H9 (cell line): ENCODE measurements around the gene CHRNA5. TPM values are rescaled to one million over a fixed set of nuclear protein-coding genes. Genes with fewer than 3 reads are reported as not detected.

ENCODE experiments used
- DNase-seq: peaks from one replicate; pipeline ENCODE4 v3.0.0-alpha.2; 2017
- H2AFZ ChIP-seq: one replicate; pipeline ENCODE4 v1.6.1; 2013; ENCODE audit warnings: mild to moderate bottlenecking, low read length, control low read depth, moderate library complexity
- H2AK5ac ChIP-seq: 2 replicates; pipeline ENCODE4 v1.6.1; 2013; ENCODE audit warnings: low read length, control low read depth, mixed read lengths; ENCODE audit not compliant: insufficient read length
- H2BK120ac ChIP-seq: one replicate; pipeline ENCODE4 v1.6.1; 2013; ENCODE audit warnings: low read depth, mild to moderate bottlenecking, low read length, control low read depth, inconsistent platforms; ENCODE audit not compliant: poor library complexity, severe bottlenecking
- H2BK12ac ChIP-seq: 2 replicates; pipeline ENCODE4 v1.6.1; 2013; ENCODE audit warnings: low read length, control low read depth, mixed read lengths, low read depth; ENCODE audit not compliant: insufficient read length
- H2BK15ac ChIP-seq: 2 replicates; pipeline ENCODE4 v1.6.1; 2013; ENCODE audit warnings: low read depth, low read length, control low read depth
- H2BK20ac ChIP-seq: one replicate; pipeline ENCODE4 v1.6.1; 2013; ENCODE audit warnings: low read depth, mild to moderate bottlenecking, low read length, control low read depth, inconsistent platforms; ENCODE audit not compliant: poor library complexity, severe bottlenecking
- H2BK5ac ChIP-seq: 2 replicates; pipeline ENCODE4 v1.6.1; 2013; ENCODE audit warnings: low read length, control low read depth, mixed read lengths; ENCODE audit not compliant: insufficient read length
- H3K14ac ChIP-seq: 2 replicates; pipeline ENCODE4 v1.6.1; 2013; ENCODE audit warnings: low read length, control low read depth; ENCODE audit not compliant: insufficient read depth
- H3K18ac ChIP-seq: 2 replicates; pipeline ENCODE4 v1.6.1; 2013; ENCODE audit warnings: low read depth, mild to moderate bottlenecking, mixed read lengths, low read length, control low read depth; ENCODE audit not compliant: insufficient read length
- H3K23ac ChIP-seq: 2 replicates; pipeline ENCODE4 v1.6.1; 2013; ENCODE audit warnings: low read length, control low read depth, mixed read lengths, low read depth; ENCODE audit not compliant: insufficient read length
- H3K23me2 ChIP-seq: 2 replicates; pipeline ENCODE4 v1.6.1; 2013; ENCODE audit warnings: low read depth, mild to moderate bottlenecking, mixed read lengths, low read length, control low read depth; ENCODE audit not compliant: insufficient read length, poor library complexity, severe bottlenecking
- H3K27ac ChIP-seq: 2 replicates; pipeline ENCODE4 v1.5.1; 2013; ENCODE audit warnings: low read length, control low read depth, mixed read lengths, low read depth; ENCODE audit not compliant: insufficient read length
- H3K27me3 ChIP-seq: 2 replicates; pipeline ENCODE4 v1.6.1; 2013; ENCODE audit warnings: low read length, control low read depth, inconsistent platforms; ENCODE audit not compliant: insufficient read depth
- H3K4ac ChIP-seq: 2 replicates; pipeline ENCODE4 v1.6.1; 2013; ENCODE audit warnings: low read depth, mild to moderate bottlenecking, control low read depth, inconsistent platforms, low read length, moderate library complexity
- H3K4me1 ChIP-seq: 2 replicates; pipeline ENCODE4 v1.6.1; 2013; ENCODE audit warnings: low read length, control low read depth, inconsistent platforms; ENCODE audit not compliant: insufficient read depth
- H3K4me2 ChIP-seq: 2 replicates; pipeline ENCODE4 v1.6.1; 2013; ENCODE audit warnings: low read length, control low read depth, mixed read lengths; ENCODE audit not compliant: insufficient read length, insufficient read depth
- H3K56ac ChIP-seq: 2 replicates; pipeline ENCODE4 v1.6.1; 2013; ENCODE audit warnings: low read depth, mild to moderate bottlenecking, mixed read lengths, low read length, control low read depth; ENCODE audit not compliant: insufficient read length
- H3K79me1 ChIP-seq: 2 replicates; pipeline ENCODE4 v1.6.1; 2013; ENCODE audit warnings: low read depth, mild to moderate bottlenecking, moderate library complexity, low read length, control low read depth, inconsistent platforms; ENCODE audit not compliant: insufficient read depth, poor library complexity, severe bottlenecking
- H3K79me2 ChIP-seq: 2 replicates; pipeline ENCODE4 v1.6.1; 2013; ENCODE audit warnings: low read length, control low read depth, inconsistent platforms; ENCODE audit not compliant: insufficient read depth
- H3K9ac ChIP-seq: 2 replicates; pipeline ENCODE4 v1.6.1; 2013; ENCODE audit warnings: low read length, control low read depth, mixed read lengths; ENCODE audit not compliant: insufficient read length; ENCODE audit errors: extremely low read depth
- H3K9me3 ChIP-seq: one replicate; pipeline ENCODE4 v1.6.1; 2013; ENCODE audit warnings: low read depth, low read length, inconsistent platforms; ENCODE audit not compliant: control insufficient read depth
- H3T11ph ChIP-seq: one replicate; pipeline ENCODE4 v1.6.1; 2013; ENCODE audit warnings: mild to moderate bottlenecking, low read length, control low read depth, inconsistent platforms
- H4K20me1 ChIP-seq: one replicate; pipeline ENCODE4 v1.6.1; 2013; ENCODE audit not compliant: control insufficient read depth, insufficient read length, insufficient read depth
- H4K5ac ChIP-seq: 2 replicates; pipeline ENCODE4 v1.6.1; 2013; ENCODE audit warnings: low read depth, mild to moderate bottlenecking, mixed read lengths, low read length, control low read depth; ENCODE audit not compliant: insufficient read length
- H4K8ac ChIP-seq: replicated peaks from 2 replicates; pipeline ENCODE4 v1.6.1; 2013; ENCODE audit warnings: low read length, control low read depth, mixed read lengths, low read depth; ENCODE audit not compliant: insufficient read length
- H4K91ac ChIP-seq: 2 replicates; pipeline ENCODE4 v1.6.1; 2013; ENCODE audit warnings: low read depth, mild to moderate bottlenecking, moderate library complexity, mixed read lengths, low read length, control low read depth; ENCODE audit not compliant: insufficient read length
- H3K27ac Mint-ChIP-seq, 3 experiments: 2 replicates in 2 of 3; 3 replicates in 1 of 3; pipeline ENCODE4 v1.8.0; 2020 to 2021; ENCODE audit warnings: mixed read lengths in 3 of 3, mild to moderate bottlenecking in 1 of 3, moderate library complexity in 1 of 3
- H3K27me3 Mint-ChIP-seq: 2 replicates; pipeline ENCODE4 v1.8.0; 2021; ENCODE audit warnings: low read depth, mild to moderate bottlenecking, moderate library complexity, mixed read lengths
- H3K36me3 Mint-ChIP-seq, 3 experiments: 2 replicates in 2 of 3; 3 replicates in 1 of 3; pipeline ENCODE4 v1.8.0; 2020 to 2021; ENCODE audit warnings: low read depth in 3 of 3, mixed read lengths in 3 of 3; ENCODE audit not compliant: insufficient read depth in 1 of 3
- H3K4me1 Mint-ChIP-seq, 2 experiments: 2 replicates each; pipeline ENCODE4 v1.8.0; 2020; ENCODE audit warnings: mixed read lengths in 2 of 2
- H3K4me3 Mint-ChIP-seq, 2 experiments: 2 replicates in 1 of 2; 3 replicates in 1 of 2; pipeline ENCODE4 v1.8.0; 2020 to 2021; ENCODE audit warnings: mild to moderate bottlenecking in 2 of 2, mixed read lengths in 2 of 2, moderate library complexity in 1 of 2
- H3K9me3 Mint-ChIP-seq, 2 experiments: 2 replicates in 1 of 2; 3 replicates in 1 of 2; pipeline ENCODE4 v1.8.0; 2020; ENCODE audit warnings: mild to moderate bottlenecking in 2 of 2, mixed read lengths in 2 of 2, moderate library complexity in 1 of 2
- WGBS: extraction: QIAGEN DNeasy Blood & Tissue Kit; methylation state at CpG from one replicate; pipeline ENCODE4 v1.1.7; 2013; ENCODE audit warnings: missing lambda C conversion rate, low lambda C conversion rate, mixed read lengths; ENCODE audit not compliant: insufficient read length; ENCODE audit errors: extremely low coverage; 5-methylcytosine and 5-hydroxymethylcytosine counted together
- total RNA-seq: library from RNA; stranded (reverse); gene quantifications from 2 replicates; pipeline ENCODE4 v1.2.1, GENCODE V29; 2021
- TF ChIP-seq, protein P1 (sequence below): fragments of 200-600 bp; sonication (generic); conservative IDR thresholded peaks from 3 replicates; pipeline ENCODE4 v1.8.0; 2021; ENCODE audit warnings: antibody characterized with exemption, mild to moderate bottlenecking

Gene CHRNA5
- total RNA-seq, 1 experiment from 2014 or later = 16.5 TPM

DNA sequence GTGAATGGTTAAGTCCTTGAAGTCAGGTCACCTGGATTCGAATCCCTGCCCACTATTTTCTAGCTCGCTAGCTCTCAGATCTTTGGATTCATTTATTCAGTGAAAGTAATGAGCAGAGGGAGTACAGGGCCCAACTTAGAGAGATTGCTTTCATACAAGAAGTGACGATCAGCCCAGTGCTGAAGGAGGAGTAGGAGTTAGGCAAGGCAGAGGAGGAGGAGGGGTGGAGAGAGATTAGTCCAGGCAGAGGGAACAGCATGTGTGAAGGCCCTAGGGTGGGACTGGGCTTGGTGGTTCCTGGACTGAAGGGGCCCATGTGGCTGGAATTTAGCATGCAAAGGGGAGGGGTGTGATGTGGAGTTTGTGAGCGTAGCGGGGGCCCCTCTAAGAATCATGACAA, 3.8 kb upstream of the CHRNA5 start:
- Histone ChIP-seq H3K18ac (no peak overlapping the region), H3K4ac (no peak overlapping the region), H2AK5ac (no peak overlapping the region), H3K79me2 (no peaks in the 10 kb centered on the region), H3K23me2 (peaks cover 6% of the 10 kb centered on the region), H2BK12ac (no peak overlapping the region), H3K14ac (no peak overlapping the region), H3K9me3 (no peaks in the 10 kb centered on the region), H3K79me1 (no peaks in the 10 kb centered on the region), H3K4me2 (no peak overlapping the region), H2AFZ (no peak overlapping the region), H2BK120ac (no peak overlapping the region), H4K5ac (no peak overlapping the region), H2BK5ac (no peak overlapping the region), H4K91ac (no peak overlapping the region), H3K56ac (no peak overlapping the region), H3K9ac (no peak overlapping the region), H3T11ph (no peak overlapping the region), H2BK20ac (no peak overlapping the region), H2BK15ac (no peak overlapping the region), H3K23ac (no peak overlapping the region), H3K27ac (no peak overlapping the region), H4K8ac (no peak overlapping the region), H3K27me3 (no peaks in the 10 kb centered on the region), H4K20me1 (no peaks in the 10 kb centered on the region), H3K4me1 (no peaks in the 10 kb centered on the region)
- peaks cover 0 to under 1% (median 0%) of the 10 kb centered on the region in 3 experiments; a peak in 2 of 7 replicates for H3K36me3 Mint-ChIP-seq
- no peak overlapping the region for H3K4me3 Mint-ChIP-seq
- no CpG with 5 or more reads among the region's 5 CpGs for WGBS
- peaks cover 18 to 19% of the 10 kb centered on the region in 2 experiments for H3K4me1 Mint-ChIP-seq
- no peak for DNase-seq
- TF ChIP-seq, protein P1, sequence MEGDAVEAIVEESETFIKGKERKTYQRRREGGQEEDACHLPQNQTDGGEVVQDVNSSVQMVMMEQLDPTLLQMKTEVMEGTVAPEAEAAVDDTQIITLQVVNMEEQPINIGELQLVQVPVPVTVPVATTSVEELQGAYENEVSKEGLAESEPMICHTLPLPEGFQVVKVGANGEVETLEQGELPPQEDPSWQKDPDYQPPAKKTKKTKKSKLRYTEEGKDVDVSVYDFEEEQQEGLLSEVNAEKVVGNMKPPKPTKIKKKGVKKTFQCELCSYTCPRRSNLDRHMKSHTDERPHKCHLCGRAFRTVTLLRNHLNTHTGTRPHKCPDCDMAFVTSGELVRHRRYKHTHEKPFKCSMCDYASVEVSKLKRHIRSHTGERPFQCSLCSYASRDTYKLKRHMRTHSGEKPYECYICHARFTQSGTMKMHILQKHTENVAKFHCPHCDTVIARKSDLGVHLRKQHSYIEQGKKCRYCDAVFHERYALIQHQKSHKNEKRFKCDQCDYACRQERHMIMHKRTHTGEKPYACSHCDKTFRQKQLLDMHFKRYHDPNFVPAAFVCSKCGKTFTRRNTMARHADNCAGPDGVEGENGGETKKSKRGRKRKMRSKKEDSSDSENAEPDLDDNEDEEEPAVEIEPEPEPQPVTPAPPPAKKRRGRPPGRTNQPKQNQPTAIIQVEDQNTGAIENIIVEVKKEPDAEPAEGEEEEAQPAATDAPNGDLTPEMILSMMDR = no peak
- H3K27ac Mint-ChIP-seq = no peak overlapping the region
- H3K27me3 Mint-ChIP-seq = no peaks in the 10 kb centered on the region; the same call in 1 of the 2 replicates
- no peaks in the 10 kb centered on the region for H3K9me3 Mint-ChIP-seq
